Astrocyte of the cerebellum (primary cell): ENCODE measurements around the gene TRIAP1.
A peak's percentile ranks its signal among the peaks of the same experiment; 100 is the strongest.
"Not testable (repeated sequence)": the region's sequence is repeated elsewhere in the genome, so short reads cannot be mapped to it uniquely, and the experiment has no call there.

Experiments used
- DNase-seq: peaks from one replicate; pipeline ENCODE4 v3.0.0-alpha.2; 2011; ENCODE audit warnings: low read depth
- H3K4me3 ChIP-seq: 2 replicates; pipeline ENCODE4 v1.5.1; 2011; ENCODE audit warnings: mild to moderate bottlenecking, low read depth, low read length, moderate library complexity
- in situ Hi-C: cut with HindIII; loops from 2 replicates; pipeline ENCODE4 v1.10.0; 2017; ENCODE audit warnings: low sequenced_read_pairs
- TF ChIP-seq, protein P1 (sequence below): IDR thresholded peaks from 2 replicates; pipeline ENCODE4 v1.5.1; 2012; ENCODE audit warnings: low read length, low read depth, moderate library complexity, mild to moderate bottlenecking; ENCODE audit errors: missing control alignments

TRIAP1 gene

DNA sequence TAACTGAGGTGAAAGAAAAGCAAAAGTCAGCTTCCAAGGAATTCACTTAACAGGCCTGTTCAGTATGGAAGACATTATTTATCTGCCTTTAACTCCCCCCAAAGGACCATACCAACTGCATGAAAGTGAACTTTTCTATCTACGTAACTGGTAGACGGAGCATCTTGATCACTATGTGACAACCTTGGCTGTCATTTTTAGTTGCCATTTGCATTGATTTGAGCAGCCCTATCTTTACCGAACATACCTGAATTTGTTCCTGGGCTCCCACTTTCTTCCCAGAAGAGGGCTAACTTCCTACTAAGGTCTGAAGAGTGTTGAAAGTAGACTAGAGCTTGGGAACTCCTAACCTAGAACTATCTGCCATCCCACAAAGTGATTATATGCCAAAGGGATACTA, 14.0 kb upstream of the TRIAP1 start:
- in situ Hi-C loops, result no loop called here
- H3K4me3 ChIP-seq, result no peak overlapping the region
- TF ChIP-seq, protein P1, sequence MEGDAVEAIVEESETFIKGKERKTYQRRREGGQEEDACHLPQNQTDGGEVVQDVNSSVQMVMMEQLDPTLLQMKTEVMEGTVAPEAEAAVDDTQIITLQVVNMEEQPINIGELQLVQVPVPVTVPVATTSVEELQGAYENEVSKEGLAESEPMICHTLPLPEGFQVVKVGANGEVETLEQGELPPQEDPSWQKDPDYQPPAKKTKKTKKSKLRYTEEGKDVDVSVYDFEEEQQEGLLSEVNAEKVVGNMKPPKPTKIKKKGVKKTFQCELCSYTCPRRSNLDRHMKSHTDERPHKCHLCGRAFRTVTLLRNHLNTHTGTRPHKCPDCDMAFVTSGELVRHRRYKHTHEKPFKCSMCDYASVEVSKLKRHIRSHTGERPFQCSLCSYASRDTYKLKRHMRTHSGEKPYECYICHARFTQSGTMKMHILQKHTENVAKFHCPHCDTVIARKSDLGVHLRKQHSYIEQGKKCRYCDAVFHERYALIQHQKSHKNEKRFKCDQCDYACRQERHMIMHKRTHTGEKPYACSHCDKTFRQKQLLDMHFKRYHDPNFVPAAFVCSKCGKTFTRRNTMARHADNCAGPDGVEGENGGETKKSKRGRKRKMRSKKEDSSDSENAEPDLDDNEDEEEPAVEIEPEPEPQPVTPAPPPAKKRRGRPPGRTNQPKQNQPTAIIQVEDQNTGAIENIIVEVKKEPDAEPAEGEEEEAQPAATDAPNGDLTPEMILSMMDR, result no peak
- DNase-seq, result no peak

DNA sequence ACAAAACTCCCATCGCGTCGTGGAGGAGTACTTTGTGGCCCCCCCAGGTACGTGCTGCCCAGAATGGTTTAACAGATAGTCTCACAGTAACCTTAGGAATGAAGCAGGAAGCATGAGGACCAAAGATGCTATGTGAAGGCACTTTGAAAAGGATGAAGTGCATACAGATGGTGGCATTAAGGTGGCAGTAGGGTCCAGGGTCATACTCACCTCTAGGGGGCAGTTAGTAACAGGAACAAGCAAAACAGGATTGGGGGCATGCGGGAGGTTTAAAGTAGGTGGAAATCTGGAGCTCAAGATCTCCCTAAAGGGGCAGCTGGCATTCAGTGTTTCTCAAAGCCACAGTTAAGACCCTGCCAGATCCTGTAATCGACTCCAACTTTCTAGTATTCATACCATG, 10.9 kb upstream of the TRIAP1 start:
- no peak overlapping the region for H3K4me3 ChIP-seq
- TF ChIP-seq, protein P1, result peak; percentile 53
- DNase-seq, result no peak
- in situ Hi-C loops, result no loop called here

DNA sequence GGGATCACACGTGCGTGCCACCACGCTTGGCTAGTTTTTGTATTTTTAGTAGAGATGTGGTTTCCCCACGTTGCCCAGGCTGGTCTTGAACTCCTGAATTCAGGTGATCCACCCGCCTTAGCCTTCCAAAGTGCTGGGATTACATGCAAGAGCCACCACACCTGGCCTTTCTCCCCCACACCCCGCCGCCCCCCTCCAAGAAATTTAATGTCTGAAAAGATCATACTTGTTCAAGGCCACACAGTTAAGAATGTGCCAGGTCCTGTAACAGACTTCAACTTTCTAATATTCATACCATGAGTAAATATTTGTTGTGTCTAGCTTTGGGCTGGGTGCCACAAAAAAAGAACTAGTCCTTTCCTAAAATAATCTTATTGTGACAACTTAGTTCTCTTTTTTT, 9.1 kb upstream of the TRIAP1 start:
- TF ChIP-seq, protein P1, result no peak
- H3K4me3 ChIP-seq, result no peak overlapping the region
- DNase-seq, result no peak
- in situ Hi-C loops, result no loop called here

DNA sequence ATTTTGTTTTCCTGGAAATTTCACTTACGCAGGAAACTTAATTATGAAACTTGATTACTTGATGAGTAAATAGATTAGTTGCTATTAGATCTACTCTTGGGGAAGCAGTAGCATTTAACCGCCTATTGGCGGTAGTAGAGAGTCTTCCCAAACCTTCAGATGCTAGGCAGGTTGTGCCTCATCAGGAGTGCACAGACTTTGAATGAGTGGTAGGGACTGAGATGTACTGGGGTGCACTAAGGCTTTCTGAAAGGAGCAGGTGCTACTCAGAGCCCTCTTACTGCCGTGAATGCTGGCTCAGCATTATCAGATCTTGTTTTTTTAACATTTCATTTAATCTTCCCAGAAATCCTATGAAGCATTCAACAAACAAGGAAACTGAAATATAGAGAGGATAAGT, 7.8 kb upstream of the TRIAP1 start:
- TF ChIP-seq, protein P1, result peak; percentile 71
- in situ Hi-C loops, result no loop called here
- no peak for DNase-seq
- H3K4me3 ChIP-seq, result no peak overlapping the region

DNA sequence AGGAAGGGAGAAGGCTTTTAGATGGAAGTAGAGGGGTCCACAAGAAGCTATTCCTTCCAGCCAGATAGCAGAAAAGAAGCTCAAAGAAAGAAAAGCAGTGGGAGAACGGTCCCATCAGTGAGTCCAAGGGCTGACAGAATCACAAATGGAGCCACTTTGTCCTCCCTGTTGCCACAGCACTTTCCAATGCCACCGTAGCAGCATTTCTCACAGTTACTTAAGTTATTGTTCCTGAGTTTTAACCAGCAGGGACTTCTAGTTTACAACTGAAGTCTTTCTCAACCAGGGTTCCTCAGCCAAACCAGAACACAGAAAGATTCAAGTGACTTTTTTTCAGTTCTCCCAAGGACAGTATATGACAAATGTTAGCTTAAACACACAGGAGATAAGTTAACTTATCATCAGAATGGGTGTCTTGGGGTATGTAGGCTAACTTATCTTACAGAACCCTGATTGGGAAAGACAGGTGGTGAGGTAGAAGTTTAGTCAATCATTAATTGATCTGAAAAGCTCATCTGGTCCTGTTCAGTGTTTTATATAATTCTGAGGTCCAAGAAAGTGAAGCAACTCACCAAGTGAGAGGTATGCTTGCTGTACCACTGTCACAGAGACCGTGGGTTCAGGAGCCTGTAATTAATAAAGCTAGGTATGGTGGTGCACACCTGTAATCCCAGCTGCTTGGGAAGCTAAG, 7.0 kb upstream of the TRIAP1 start:
- in situ Hi-C loops, result no loop called here
- H3K4me3 ChIP-seq, result no peak overlapping the region
- TF ChIP-seq, protein P1, result no peak
- DNase-seq, result no peak

DNA sequence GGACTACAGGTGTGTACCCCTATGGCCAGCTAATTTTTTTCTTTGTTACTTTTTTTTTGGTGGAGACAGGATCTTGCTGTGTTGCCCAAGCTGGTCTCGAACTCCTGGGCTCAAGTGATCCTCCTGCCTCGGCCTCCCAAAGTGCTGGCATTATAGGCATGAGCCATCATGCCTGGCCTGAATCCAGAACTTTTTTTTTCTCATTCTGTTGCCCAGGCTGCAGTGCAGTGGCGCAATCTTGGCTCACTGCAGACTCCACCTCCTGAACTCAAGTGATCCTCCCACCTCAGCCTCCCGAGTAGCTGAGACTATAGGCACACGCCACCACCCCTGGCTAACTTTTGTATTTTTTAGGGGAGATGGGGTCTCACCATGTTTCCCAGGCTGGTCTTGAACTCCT, 6.3 kb upstream of the TRIAP1 start:
- H3K4me3 ChIP-seq, in situ Hi-C loops, DNase-seq: not testable (repeated sequence)

DNA sequence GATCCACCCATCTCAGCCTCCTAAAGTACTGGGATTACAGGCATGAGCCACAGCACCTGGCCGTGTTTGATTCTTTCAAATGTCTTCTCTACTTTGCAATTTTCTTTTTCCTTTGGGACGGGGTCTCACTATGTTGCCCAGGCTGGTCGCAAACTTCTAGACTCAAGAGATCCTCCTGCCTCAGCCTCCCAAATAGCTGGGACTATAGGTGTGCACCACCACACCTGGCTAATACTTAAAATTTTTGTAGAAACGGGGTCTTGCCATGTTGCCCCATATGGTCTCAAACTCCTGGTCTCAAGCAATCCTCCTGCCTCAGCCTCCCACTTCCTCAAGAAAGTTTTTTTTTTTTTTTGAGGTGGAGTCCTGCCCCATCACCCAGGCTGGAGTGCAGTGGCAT, 1.8 kb upstream of the TRIAP1 start:
- TF ChIP-seq, protein P1, result no peak
- H3K4me3 ChIP-seq, result no peak overlapping the region
- in situ Hi-C loops, result no loop called here
- no peak for DNase-seq

DNA sequence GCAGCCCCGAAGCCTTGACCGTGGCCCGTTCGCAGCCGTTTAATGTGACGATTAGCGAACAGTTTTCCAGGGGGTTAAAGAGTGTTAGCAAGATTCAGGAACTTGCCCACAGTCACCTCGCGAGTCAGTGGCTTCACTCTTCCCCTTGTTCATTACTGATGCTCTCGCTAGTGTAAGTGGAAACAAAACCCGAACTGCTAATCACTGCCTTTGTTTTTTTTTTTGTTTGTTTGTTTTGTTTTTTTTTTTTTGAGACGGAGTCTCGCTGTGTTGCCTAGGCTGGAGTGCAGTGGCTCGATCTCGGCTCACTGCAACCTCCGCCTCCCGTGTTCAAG, 627 bp upstream of the TRIAP1 start:
- in situ Hi-C loops, DNase-seq: not testable (repeated sequence)
- peak overlapping the region; percentile 97 for H3K4me3 ChIP-seq
